HCT116 (cell line): Measurements from ENCODE around the gene OPN4. TPM values are rescaled to one million over a fixed set of nuclear protein-coding genes. Genes with fewer than 3 reads are reported as not detected.

Experiments used
- ATAC-seq: fragments of 200-7000 bp; cut with Tn5 transposase; 2 replicates; pipeline ENCODE4 v1.9.1; 2020; ENCODE audit warnings: mild to moderate bottlenecking, moderate library complexity
- BruUV-seq: library from RNA; stranded (reverse); fragments of 400-500 nt; replicated peaks from 2 replicates; lab custom pipeline; 2021; lab: Mats Ljungman, UMichigan
- CTCF ChIA-PET: fragments of 300-600 bp; sonication (Branson Sonifier 250); formaldehyde crosslinking; loops from one replicate; lab custom pipeline; 2021; ENCODE audit warnings: antibody characterized with exemption; lab: Charles Lee
- POLR2A ChIA-PET: fragments of 300-600, 350-600 bp; sonication (Branson Sonifier 250); formaldehyde crosslinking; loops from one replicate; lab custom pipeline; 2021; ENCODE audit warnings: antibody characterized with exemption; lab: Charles Lee
- RAD21 ChIA-PET, 2 experiments: fragments of 300-600 bp; sonication (Branson Sonifier 250); formaldehyde crosslinking; loops; one replicate each; lab custom pipeline; 2023; ENCODE audit warnings: low total read pairs in 2 of 2; ENCODE audit not compliant: uncharacterized antibody in 2 of 2, unreplicated experiment in 2 of 2, low non-redundant PET in 1 of 2; lab: Charles Lee
- DNase-seq: peaks from one replicate; pipeline ENCODE4 v3.0.0-alpha.2; 2010; ENCODE audit warnings: low read depth, low spot score
- H2AFZ ChIP-seq: fragments of 200-600 bp; shearing (Covaris generic), sonication (generic); 2 replicates; pipeline ENCODE4 v1.6.1; 2017; ENCODE audit warnings: low read depth, mixed run types, mixed read lengths, antibody characterized with exemption, low read length; ENCODE audit not compliant: poor library complexity, severe bottlenecking
- H3K27ac ChIP-seq: 2 replicates; pipeline ENCODE4 v1.5.1; 2012; ENCODE audit warnings: low read depth, low read length
- H3K27me3 ChIP-seq: fragments of 200-600 bp; sonication (generic); 2 replicates; pipeline ENCODE4 v1.6.1; 2016; ENCODE audit warnings: mixed run types, low read length, mixed read lengths; ENCODE audit not compliant: insufficient read depth
- H3K36me3 ChIP-seq, 2 experiments: fragments of 200-500 bp in 1 of 2; fragments of 200-600 bp in 1 of 2; sonication (Bioruptor generic) in 1 of 2; sonication (generic) in 1 of 2; 2 replicates each; pipeline versions ENCODE4 v1.5.1 to v1.6.1; 2014 to 2016; ENCODE audit warnings: low read length in 2 of 2, inconsistent platforms in 1 of 2, mixed read lengths in 1 of 2, mixed run types in 1 of 2; ENCODE audit not compliant: insufficient read depth in 2 of 2, control insufficient read depth in 1 of 2
- H3K4me1 ChIP-seq, 2 experiments: fragments of 200-600 bp in 1 of 2; sonication (generic) in 1 of 2; 2 replicates each; pipeline versions ENCODE4 v1.5.1 to v1.6.1; 2012 to 2017; ENCODE audit warnings: low read length in 2 of 2, inconsistent platforms in 1 of 2, mild to moderate bottlenecking in 1 of 2, mixed read lengths in 1 of 2, mixed run types in 1 of 2, moderate library complexity in 1 of 2; ENCODE audit not compliant: insufficient read depth in 2 of 2, control insufficient read depth in 1 of 2
- H3K4me2 ChIP-seq: fragments of 200-600 bp; sonication (generic); 2 replicates; pipeline ENCODE4 v1.6.1; 2017; ENCODE audit warnings: mixed run types, low read length, mixed read lengths
- H3K4me3 ChIP-seq, 2 experiments: fragments of 200-600 bp in 1 of 2; sonication (generic) in 1 of 2; replicated peaks in 1 of 2; 2 replicates each; pipeline ENCODE4 v1.5.1; 2011 to 2016; ENCODE audit warnings: low read length in 2 of 2, control low read depth in 1 of 2, low read depth in 1 of 2, mild to moderate bottlenecking in 1 of 2, mixed read lengths in 1 of 2, mixed run types in 1 of 2
- H3K79me2 ChIP-seq: fragments of 200-600 bp; sonication (generic); 2 replicates; pipeline ENCODE4 v1.6.1; 2017; ENCODE audit warnings: mild to moderate bottlenecking, mixed run types, low read length, moderate library complexity, mixed read lengths; ENCODE audit not compliant: insufficient read depth
- H3K9ac ChIP-seq: fragments of 200-600 bp; sonication (generic); 2 replicates; pipeline ENCODE4 v1.6.1; 2016; ENCODE audit warnings: low read length, mixed read lengths
- H3K9me2 ChIP-seq: fragments of 200-600 bp; sonication (generic), shearing (Covaris generic); 2 replicates; pipeline ENCODE4 v1.6.1; 2017; ENCODE audit warnings: mixed run types, mild to moderate bottlenecking, moderate library complexity; ENCODE audit not compliant: insufficient read depth
- H3K9me3 ChIP-seq, 2 experiments: fragments of 200-500 bp in 1 of 2; fragments of 200-600 bp in 1 of 2; sonication (Bioruptor generic) in 1 of 2; sonication (generic) in 1 of 2; 2 replicates each; pipeline ENCODE4 v1.6.1; 2014 to 2017; ENCODE audit warnings: low read length in 2 of 2, mixed read lengths in 2 of 2, inconsistent platforms in 1 of 2, low read depth in 1 of 2, mild to moderate bottlenecking in 1 of 2, mixed run types in 1 of 2, moderate library complexity in 1 of 2; ENCODE audit not compliant: control insufficient read depth in 1 of 2, insufficient read depth in 1 of 2
- H4K20me1 ChIP-seq: fragments of 200-600 bp; sonication (generic), shearing (Covaris generic); 2 replicates; pipeline ENCODE4 v1.6.1; 2017; ENCODE audit warnings: mixed run types, mild to moderate bottlenecking, moderate library complexity; ENCODE audit not compliant: insufficient read depth
- ATF3 ChIP-seq: IDR thresholded peaks from 2 replicates; pipeline ENCODE4 v1.6.1; 2012
- CEBPB ChIP-seq: IDR thresholded peaks from 2 replicates; pipeline ENCODE4 v1.6.1; 2012; ENCODE audit warnings: low read depth
- ELF1 ChIP-seq: IDR thresholded peaks from 2 replicates; pipeline ENCODE4 v1.6.1; 2012; ENCODE audit warnings: low read depth, borderline replicate concordance
- EZH2 ChIP-seq: fragments of 200-600 bp; sonication (generic); IDR thresholded peaks from 2 replicates; pipeline ENCODE4 v1.6.1; 2017; ENCODE audit warnings: antibody characterized with exemption, mixed run types
- JUND ChIP-seq: IDR thresholded peaks from 2 replicates; pipeline ENCODE4 v1.6.1; 2012
- MAX ChIP-seq: IDR thresholded peaks from 2 replicates; pipeline ENCODE4 v1.6.1; 2012
- REST ChIP-seq: IDR thresholded peaks from 2 replicates; pipeline ENCODE4 v1.6.1; 2012; ENCODE audit warnings: low read depth
- TCF7L2 ChIP-seq: IDR thresholded peaks from 2 replicates; pipeline ENCODE4 v1.7.0; 2011; ENCODE audit warnings: borderline replicate concordance, inconsistent platforms; ENCODE audit not compliant: insufficient read depth, insufficient read length; ENCODE audit errors: extremely low read depth
- YY1 ChIP-seq: IDR thresholded peaks from 2 replicates; pipeline ENCODE4 v1.6.1; 2011; ENCODE audit warnings: low read length, low read depth, moderate library complexity, mild to moderate bottlenecking; ENCODE audit not compliant: insufficient replicate concordance; ENCODE audit errors: extremely low read depth
- ZFX ChIP-seq: fragments of 450-650 bp; IDR thresholded peaks from 2 replicates; pipeline ENCODE4 v1.6.1; 2017
- ZNF274 ChIP-seq: fragments of 200-500 bp; sonication (Bioruptor generic); IDR thresholded peaks from 2 replicates; pipeline ENCODE4 v1.6.1; 2014; ENCODE audit warnings: mild to moderate bottlenecking, low read depth, low read length, inconsistent platforms
- intact Hi-C: fragments of 100-400 bp; cut with micrococcal nuclease; formaldehyde crosslinking; loops from 2 replicates; pipeline ENCODE4 v1.10.0; 2022
- total RNA-seq: library from RNA; stranded (reverse); gene quantifications from one replicate; pipeline ENCODE4 v1.2.1, GENCODE V29; 2021; ENCODE audit not compliant: unreplicated experiment

Gene OPN4
- total RNA-seq, 1 experiment from 2014 or later, result not detected

- RAD21 ChIA-PET, result no interaction called here
- Histone ChIP-seq H3K27me3 (no peaks in the 10 kb centered on the region), H3K79me2 (no peaks in the 10 kb centered on the region), H3K9me2 (no peaks in the 10 kb centered on the region), H3K4me2 (no peak overlapping the region), H4K20me1 (no peaks in the 10 kb centered on the region), H3K9ac (no peak overlapping the region), H3K4me1 (peaks cover 21 to 22% of the 10 kb centered on the region in 2 experiments), H3K9me3 (no peaks in the 10 kb centered on the region), H3K36me3 (no peaks in the 10 kb centered on the region), H3K27ac (no peak overlapping the region), H2AFZ (no peak overlapping the region), H3K4me3 (no peak overlapping the region)
- TF ChIP-seq JUND (no peak), REST (no peak), EZH2 (no peak), ATF3 (no peak), ZNF274 (no peak), MAX (no peak), CEBPB (no peak), ELF1 (no peak), TCF7L2 (no peak), YY1 (no peak), ZFX (no peak)
- CTCF ChIA-PET, result no interaction called here
- POLR2A ChIA-PET, result no interaction called here
- ATAC-seq (no peak), DNase-seq (no peak)
- no TSS peak for BruUV-seq
- intact Hi-C loops, result no loop called here
Measured at GRCh38 chr10:86651021-86651471, 3.3 kb upstream of the OPN4 start.
